Measurements from ENCODE around the gene TESK2. TPM values are rescaled to one million over a fixed set of nuclear protein-coding genes. Genes with fewer than 3 reads are reported as not detected.
"Not testable (repeated sequence)": the region's sequence is repeated elsewhere in the genome, so short reads cannot be mapped to it uniquely, and the experiment has no call there.

The TESK2 gene
- 19.2 TPM for polyA plus RNA-seq

DNA sequence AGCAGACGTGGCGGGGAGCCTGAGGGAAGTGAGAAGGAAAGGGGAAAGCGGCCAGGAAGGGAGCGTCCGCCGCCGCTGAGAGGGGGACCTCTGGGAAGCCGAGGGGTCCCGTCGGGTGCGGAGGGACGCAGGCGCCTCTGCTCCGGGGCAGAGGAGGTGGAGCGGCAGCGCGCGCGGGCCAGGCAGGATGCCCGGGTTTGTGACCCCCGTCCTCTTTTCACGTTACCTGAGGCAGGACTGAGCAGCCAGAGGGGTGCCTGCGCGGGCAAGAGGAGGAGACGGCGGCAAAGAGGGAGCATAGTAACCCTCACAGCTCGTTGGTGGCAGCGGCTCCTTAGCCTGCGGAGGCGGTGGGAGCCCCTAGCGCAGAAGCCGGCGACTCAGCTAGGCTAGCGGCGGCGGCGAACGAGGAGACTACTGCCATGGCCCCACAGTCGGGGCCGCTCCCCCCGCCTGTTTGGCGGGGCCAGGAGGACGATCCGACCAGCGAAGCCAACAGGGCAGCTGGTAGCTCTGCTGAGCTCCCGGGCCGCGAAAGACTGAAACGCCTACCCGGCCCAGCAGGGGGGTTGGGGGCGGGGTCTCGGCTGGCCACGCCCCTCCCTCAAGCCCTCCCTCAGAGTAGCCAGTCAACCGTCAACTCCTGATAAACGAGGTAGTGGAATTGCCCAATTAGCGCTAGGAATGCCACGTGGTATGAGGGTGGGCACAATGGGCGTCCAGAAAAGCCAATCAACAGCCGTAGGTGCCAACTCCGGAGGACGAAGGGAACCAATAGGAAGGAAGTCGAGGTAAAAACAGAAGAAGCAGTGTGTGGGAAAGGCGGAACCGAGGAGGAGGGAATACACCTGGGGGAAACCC is at the start of gene TESK2:
Gene TESK2, minus strand, starts transcription at position 538 of the 861 bp plus-strand sequence. CDS start 33,378 bp downstream, outside the sequence.
- Mint-ChIP-seq H3K4me3 (no peak within 1 kb of the TSS), H3K27ac (no peak within 1 kb of the TSS), H3K27me3 (peaks cover 2% of the 10 kb centered on the region), H3K9me3 (no peaks in the 10 kb centered on the region), H3K36me3 (no peaks in the 10 kb centered on the region), H3K4me1 (peaks cover 17 to 27% (median 22%) of the 10 kb centered on the region in 3 donors)

DNA sequence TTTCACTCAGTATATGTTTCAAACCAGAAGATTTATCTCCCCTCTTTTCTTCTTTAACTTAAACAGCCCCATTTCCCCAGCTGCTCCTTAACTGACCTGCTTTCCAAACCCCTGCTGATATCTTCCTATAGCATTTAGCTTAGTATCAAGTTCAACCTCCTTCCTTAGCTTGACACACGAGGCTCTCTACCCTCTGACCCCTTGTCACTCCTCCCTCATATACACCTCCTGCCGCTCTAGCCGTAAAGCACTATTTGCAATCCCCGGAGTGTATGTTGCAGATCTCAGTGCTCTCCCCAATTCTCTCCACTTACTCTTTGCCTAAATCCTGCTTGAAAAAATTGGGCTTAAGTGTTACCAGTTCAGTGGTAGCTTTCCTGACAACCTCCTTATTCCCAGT is 45.9 kb upstream of the TESK2 start:
- no peak overlapping the region for H3K27ac Mint-ChIP-seq
- H3K27me3 Mint-ChIP-seq, result no peaks in the 10 kb centered on the region
- no peaks in the 10 kb centered on the region for H3K36me3 Mint-ChIP-seq
- no peaks in the 10 kb centered on the region for H3K9me3 Mint-ChIP-seq
- peaks cover 2 to 6% (median 2%) of the 10 kb centered on the region in 3 donors for H3K4me1 Mint-ChIP-seq
- H3K4me3 Mint-ChIP-seq, result no peak overlapping the region

GRCh38 chr1:45535988-45536766 is 45.2 kb upstream of the TESK2 start:
- H3K9me3 Mint-ChIP-seq, result no peaks in the 10 kb centered on the region
- H3K27me3 Mint-ChIP-seq, result no peaks in the 10 kb centered on the region
- H3K36me3 Mint-ChIP-seq, result no peaks in the 10 kb centered on the region
- no peak overlapping the region for H3K4me3 Mint-ChIP-seq
- no peak overlapping the region for H3K27ac Mint-ChIP-seq
- H3K4me1 Mint-ChIP-seq, result peaks cover 3 to 6% (median 4%) of the 10 kb centered on the region in 3 donors

GRCh38 chr1:45531873-45532272 is 40.9 kb upstream of the TESK2 start:
- H3K27me3 Mint-ChIP-seq, result no peaks in the 10 kb centered on the region
- H3K4me3 Mint-ChIP-seq, result no peak overlapping the region
- no peaks in the 10 kb centered on the region for H3K9me3 Mint-ChIP-seq
- H3K4me1 Mint-ChIP-seq, result peaks cover 0 to 2% (median 2%) of the 10 kb centered on the region in 3 donors
- no peak overlapping the region for H3K27ac Mint-ChIP-seq
- H3K36me3 Mint-ChIP-seq, result no peaks in the 10 kb centered on the region

- H3K27ac Mint-ChIP-seq, result no peak overlapping the region
- peaks cover 0 to 2% (median 2%) of the 10 kb centered on the region in 3 donors for H3K4me1 Mint-ChIP-seq
- no peaks in the 10 kb centered on the region for H3K9me3 Mint-ChIP-seq
- no peaks in the 10 kb centered on the region for H3K27me3 Mint-ChIP-seq
- no peak overlapping the region for H3K4me3 Mint-ChIP-seq
- H3K36me3 Mint-ChIP-seq, result no peaks in the 10 kb centered on the region
These were observed 39.7 kb upstream of the TESK2 start for GRCh38 chr1:45530632-45531135.

DNA sequence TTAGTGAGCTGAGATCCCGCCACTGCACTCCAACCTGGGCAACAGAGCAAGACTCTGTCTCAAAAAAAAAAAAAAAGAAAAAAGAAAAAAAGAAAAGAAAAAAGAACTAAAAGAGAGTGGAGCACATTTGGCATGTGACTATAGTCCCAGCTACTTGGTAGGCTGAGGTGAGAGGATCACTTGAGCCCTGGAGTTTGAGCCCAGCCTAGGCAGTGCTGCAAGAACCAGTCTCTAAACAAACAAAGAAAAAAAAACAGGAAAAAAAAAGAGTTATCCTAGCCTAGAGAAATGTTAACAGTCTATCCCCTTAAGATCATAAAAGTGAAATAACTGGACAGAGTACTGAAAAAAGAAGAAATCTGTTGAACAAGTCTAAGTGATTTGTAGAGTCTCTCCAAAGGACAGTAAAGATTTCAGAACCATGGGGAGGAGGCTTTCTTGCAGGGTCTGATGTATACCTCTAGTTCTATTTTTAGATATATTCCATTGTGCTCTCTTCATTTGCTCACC is 35.2 kb upstream of the TESK2 start:
- H3K27me3 Mint-ChIP-seq, result no peaks in the 10 kb centered on the region
- no peak overlapping the region for H3K4me3 Mint-ChIP-seq
- H3K9me3 Mint-ChIP-seq, result peaks cover 0 to 2% (median 0%) of the 10 kb centered on the region in 3 donors
- H3K27ac Mint-ChIP-seq, result no peak overlapping the region
- H3K4me1 Mint-ChIP-seq, result peaks cover 9 to 13% (median 10%) of the 10 kb centered on the region in 3 donors
- H3K36me3 Mint-ChIP-seq, result no peaks in the 10 kb centered on the region

DNA sequence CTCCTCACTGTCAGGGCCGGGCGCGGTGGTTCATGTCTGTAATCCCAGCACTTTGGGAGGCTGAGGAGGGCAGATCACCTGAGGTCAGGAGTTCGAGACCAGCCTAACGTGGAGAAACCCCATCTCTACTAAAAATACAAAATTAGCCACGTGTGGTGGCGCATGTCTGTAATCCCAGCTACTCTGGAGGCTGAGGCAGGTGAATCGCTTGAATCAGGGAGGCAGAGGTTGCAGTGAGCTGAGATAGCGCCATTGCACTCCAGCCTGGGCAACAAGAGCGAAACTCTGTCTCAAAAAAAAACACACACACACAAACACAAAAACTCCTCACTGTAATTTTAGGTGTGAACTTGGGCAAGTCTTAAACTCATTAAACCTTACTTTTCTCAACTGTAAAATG is 33.0 kb upstream of the TESK2 start:
- H3K4me1 Mint-ChIP-seq, result peaks cover 19 to 22% (median 21%) of the 10 kb centered on the region in 3 donors
- H3K4me3 Mint-ChIP-seq, H3K27ac Mint-ChIP-seq, H3K36me3 Mint-ChIP-seq, H3K9me3 Mint-ChIP-seq, H3K27me3 Mint-ChIP-seq: not testable (repeated sequence)

GRCh38 chr1:45523516-45523915 is 32.6 kb upstream of the TESK2 start:
- H3K36me3 Mint-ChIP-seq, H3K9me3 Mint-ChIP-seq, H3K27me3 Mint-ChIP-seq, H3K27ac Mint-ChIP-seq: not testable (repeated sequence)
- peak overlapping the region in 2 of 4 donors; percentile 22 to 91 for H3K4me3 Mint-ChIP-seq
- H3K4me1 Mint-ChIP-seq, result peaks cover 23 to 27% (median 25%) of the 10 kb centered on the region in 3 donors

DNA sequence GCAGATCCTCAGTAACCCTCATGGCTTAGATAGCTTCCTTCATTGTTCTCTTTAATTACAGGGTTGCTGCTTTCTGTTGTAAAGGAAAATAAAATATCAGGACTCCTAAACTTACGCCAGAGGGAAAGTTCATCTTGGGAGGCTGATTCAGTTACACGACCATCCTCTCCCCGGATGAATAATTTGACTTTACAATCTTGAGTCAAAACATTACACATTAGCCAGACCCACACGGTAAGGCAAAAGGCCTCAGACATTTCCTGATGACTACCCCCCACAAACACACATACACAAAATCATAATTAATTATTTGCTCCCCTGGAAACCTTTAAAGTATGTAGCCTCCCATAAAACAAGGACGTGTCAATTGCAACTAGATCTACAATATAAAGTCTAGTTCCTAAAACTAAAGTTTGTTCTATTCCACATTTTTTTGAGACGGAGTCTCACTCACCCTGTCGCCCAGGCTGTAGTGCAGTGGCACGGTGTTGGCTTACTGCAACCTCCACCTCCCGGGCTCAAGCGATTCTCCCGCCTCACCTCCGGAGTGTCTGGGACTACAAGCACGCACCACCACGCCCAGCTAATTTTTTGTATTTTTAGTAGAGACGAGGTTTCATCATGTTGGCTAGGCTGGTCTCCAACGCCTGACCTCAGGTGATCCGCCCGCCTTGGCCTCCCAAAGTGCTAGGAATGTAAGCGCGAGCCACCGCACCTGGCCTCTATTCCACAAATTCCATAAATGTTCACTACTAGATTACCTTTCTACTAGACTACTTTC is 31.6 kb upstream of the TESK2 start:
- H3K27ac Mint-ChIP-seq, result peak overlapping the region; percentile 83 to 98 (median 96)
- peak overlapping the region; percentile 91 to 97 (median 95) for H3K4me3 Mint-ChIP-seq
- peaks cover 24 to 28% (median 26%) of the 10 kb centered on the region in 3 donors for H3K4me1 Mint-ChIP-seq
- H3K27me3 Mint-ChIP-seq, result no peaks in the 10 kb centered on the region
- H3K9me3 Mint-ChIP-seq, result peaks cover 0 to 2% (median 0%) of the 10 kb centered on the region in 3 donors
- H3K36me3 Mint-ChIP-seq, result no peaks in the 10 kb centered on the region

- peaks cover 24 to 30% (median 26%) of the 10 kb centered on the region in 3 donors for H3K4me1 Mint-ChIP-seq
- H3K4me3 Mint-ChIP-seq, result peak within 1 kb of the TSS; percentile 91 to 97 (median 95)
- no peaks in the 10 kb centered on the region for H3K36me3 Mint-ChIP-seq
These were observed 30.7 kb upstream of the TESK2 start, which contains the start of gene PRDX1 for GRCh38 chr1:45521413-45522323. Gene PRDX1 (minus strand): TSS chr1:45521884. CDS start chr1:45519043, 2,841 bp downstream.

GRCh38 chr1:45519774-45520173 is 28.8 kb upstream of the TESK2 start:
- not testable (repeated sequence) for H3K36me3 Mint-ChIP-seq, H3K27me3 Mint-ChIP-seq, H3K9me3 Mint-ChIP-seq
- H3K27ac Mint-ChIP-seq, result peak overlapping the region; percentile 83 to 97 (median 92)
- peak overlapping the region; percentile 91 to 97 (median 95) for H3K4me3 Mint-ChIP-seq
- peaks cover 24 to 27% (median 26%) of the 10 kb centered on the region in 3 donors for H3K4me1 Mint-ChIP-seq

More at GRCh38 chr1:45521413-45522323, 30.7 kb upstream of the TESK2 start, which contains the start of gene PRDX1:
- Mint-ChIP-seq H3K9me3 (peaks cover 0 to 2% (median 0%) of the 10 kb centered on the region in 3 donors), H3K27ac (peak within 1 kb of the TSS; percentile 83 to 98 (median 96)), H3K27me3 (no peaks in the 10 kb centered on the region)

GRCh38 chr1:45518910-45519309 is 27.9 kb upstream of the TESK2 start:
- Mint-ChIP-seq H3K9me3 (peaks cover 0 to 2% (median 0%) of the 10 kb centered on the region in 3 donors), H3K4me1 (peaks cover 24 to 28% (median 26%) of the 10 kb centered on the region in 3 donors), H3K36me3 (no peaks in the 10 kb centered on the region), H3K4me3 (peak overlapping the region; percentile 55 to 95 (median 93)), H3K27me3 (no peaks in the 10 kb centered on the region), H3K27ac (peak overlapping the region; percentile 54 to 92 (median 71))

- Mint-ChIP-seq H3K27ac (peak overlapping the region; percentile 54 to 76 (median 71)), H3K4me1 (peaks cover 24 to 28% (median 26%) of the 10 kb centered on the region in 3 donors), H3K4me3 (peak overlapping the region in 3 of 4 donors; percentile 55 to 95 (median 91))
- not testable (repeated sequence) for H3K27me3 Mint-ChIP-seq, H3K36me3 Mint-ChIP-seq, H3K9me3 Mint-ChIP-seq
These were observed 27.4 kb upstream of the TESK2 start for GRCh38 chr1:45518366-45518765.

All from IgD-negative memory B cell (primary cell).